ENCODE data around the gene GTSE1. TPM values are rescaled to one million over a fixed set of nuclear protein-coding genes. Genes with fewer than 3 reads are reported as not detected.

GTSE1 gene
- total and polyA plus RNA-seq, 2 of the 13 experiments (the other 11 are each of a cell fraction or from before 2014, with no cell fraction given), result 10.7 to 13.5 TPM

DNA sequence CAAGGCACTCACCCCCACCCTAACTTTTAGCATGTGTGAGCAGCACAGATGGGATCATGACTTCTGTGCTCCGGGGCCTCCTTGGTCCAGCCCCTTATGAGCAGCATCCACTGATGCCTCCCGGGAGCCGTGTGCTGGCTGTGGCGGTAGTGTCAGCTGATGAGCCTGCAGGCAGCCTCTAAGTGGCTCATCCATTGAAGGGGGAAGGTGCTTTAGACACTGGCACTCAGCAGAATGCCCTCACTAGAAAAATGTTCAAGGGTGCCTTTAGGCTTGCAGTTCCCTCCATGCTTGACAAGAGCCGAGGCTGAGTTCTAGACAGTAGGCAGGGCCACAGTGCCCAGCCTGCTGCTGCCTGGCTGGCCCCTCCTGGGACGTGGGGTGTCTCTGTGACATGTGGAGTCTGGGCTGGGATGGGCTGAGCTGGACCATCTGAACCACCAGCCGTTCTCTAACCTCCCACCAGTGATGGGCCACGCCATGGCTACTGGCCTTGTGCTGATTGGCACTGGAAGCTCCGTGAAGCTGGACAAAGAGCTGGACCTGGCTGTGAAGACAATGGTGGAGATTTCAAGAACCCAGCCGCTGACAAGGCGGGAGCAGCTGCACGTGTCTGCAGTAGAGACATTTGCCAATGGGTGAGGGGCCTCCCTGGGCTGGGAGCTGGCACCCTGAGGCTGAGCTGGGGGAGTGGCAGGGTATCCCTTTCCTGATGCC is 23.1 kb upstream of the GTSE1 start:
- H3K27me3 ChIP-seq (ENCODE audit: control insufficient read depth in 1 of 2, insufficient read depth in 2 of 2, low read length in 2 of 2), result no peaks in the 10 kb centered on the region
- H3K36me3 ChIP-seq (replicated peaks in 1 of 2; ENCODE audit: control insufficient read depth in 1 of 2, insufficient read depth in 2 of 2, low read length in 2 of 2), result peaks cover 35 to 84% of the 10 kb centered on the region in 2 experiments
- FAIRE-seq (no peak), ATAC-seq (no peak), DNase-seq (ENCODE audit: low spot score) (no peak)
- no peak overlapping the region for H3K9ac ChIP-seq (ENCODE audit: insufficient read depth, low read depth, low read length)
- no TSS peak for BruUV-seq (replicated peaks)
- H3K27ac ChIP-seq (ENCODE audit: extremely low read length, insufficient read depth, low read length), result no peak overlapping the region
- H3K4me2 ChIP-seq (ENCODE audit: low read depth, low read length), result no peak overlapping the region
- intact Hi-C loops (cut with micrococcal nuclease; ENCODE audit: unreplicated experiment) (no loop called here), in situ Hi-C loops (cut with HindIII; ENCODE audit: extremely low pct_ligation_motif_present, low pct_unique_long_range_greater_than_20kb) (no loop called here)
- CTCF ChIA-PET (ENCODE audit: low intra/inter-chr PET ratio, low total read pairs), result no interaction called here
- H4K20me1 ChIP-seq (ENCODE audit: insufficient read depth, low read length), result peaks cover 32% of the 10 kb centered on the region
- peaks cover 21% of the 10 kb centered on the region for H3K79me2 ChIP-seq (ENCODE audit: insufficient read depth, low read length)
- H2AFZ ChIP-seq (ENCODE audit: low read length), result no peak overlapping the region
- TF ChIP-seq ZNF225 (CRISPR knock-in tag; IDR thresholded peaks at IDR 0.05), result no peak
- TF ChIP-seq, protein P1, sequence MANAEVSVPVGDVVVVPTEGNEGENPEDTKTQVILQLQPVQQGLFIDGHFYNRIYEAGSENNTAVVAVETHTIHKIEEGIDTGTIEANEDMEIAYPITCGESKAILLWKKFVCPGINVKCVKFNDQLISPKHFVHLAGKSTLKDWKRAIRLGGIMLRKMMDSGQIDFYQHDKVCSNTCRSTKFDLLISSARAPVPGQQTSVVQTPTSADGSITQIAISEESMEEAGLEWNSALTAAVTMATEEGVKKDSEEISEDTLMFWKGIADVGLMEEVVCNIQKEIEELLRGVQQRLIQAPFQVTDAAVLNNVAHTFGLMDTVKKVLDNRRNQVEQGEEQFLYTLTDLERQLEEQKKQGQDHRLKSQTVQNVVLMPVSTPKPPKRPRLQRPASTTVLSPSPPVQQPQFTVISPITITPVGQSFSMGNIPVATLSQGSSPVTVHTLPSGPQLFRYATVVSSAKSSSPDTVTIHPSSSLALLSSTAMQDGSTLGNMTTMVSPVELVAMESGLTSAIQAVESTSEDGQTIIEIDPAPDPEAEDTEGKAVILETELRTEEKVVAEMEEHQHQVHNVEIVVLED (CRISPR knock-in tag; IDR thresholded peaks at IDR 0.05; ENCODE audit: borderline replicate concordance), result no peak
- TF ChIP-seq HMGA1 (CRISPR knock-in tag; conservative IDR thresholded peaks at IDR 0.05), result no peak
- no peak for TF ChIP-seq ETV6 (CRISPR knock-in tag; conservative IDR thresholded peaks at IDR 0.05)
- 0 out of 2 replicates have a peak, but pooled peaks have one; percentile 9 for TF ChIP-seq ZBTB33 (CRISPR knock-in tag; IDR thresholded peaks at IDR 0.05)
- TF ChIP-seq RBFOX2 (IDR thresholded peaks at IDR 0.05; ENCODE audit: low read depth, low read length), result peak; percentile 55
- TF ChIP-seq SP1 (IDR thresholded peaks at IDR 0.05), result no peak
- no peak for TF ChIP-seq SP1 (CRISPR knock-in tag; IDR thresholded peaks at IDR 0.05)
- no peak for TF ChIP-seq ZNF574 (CRISPR knock-in tag; IDR thresholded peaks at IDR 0.05)
- TF ChIP-seq SYNCRIP (IDR thresholded peaks at IDR 0.05; ENCODE audit: insufficient read depth, low read depth, low read length), result no peak
- TF ChIP-seq ZSCAN9 (CRISPR knock-in tag; IDR thresholded peaks at IDR 0.05; ENCODE audit: borderline replicate concordance), result no peak
- WGBS (ENCODE audit: low lambda C conversion rate), result 91% methylated on average over 4 of the region's 12 CpGs
- POLR2A ChIA-PET, result interaction anchor here (0.8 to 1.4 kb wide), 2 partner anchors 23 to 72 kb away, joined by 4 to 7 read pairs; partner anchors contain the start of gene CDPF1
- no peaks in the 10 kb centered on the region for H3K9me3 ChIP-seq (ENCODE audit: low read length)
- peaks cover 19% of the 10 kb centered on the region for H3K4me1 ChIP-seq (ENCODE audit: insufficient read depth, low read length)
- no peak overlapping the region for H3K4me3 ChIP-seq (replicated peaks in 1 of 3; ENCODE audit: insufficient read depth in 1 of 3, low read depth in 2 of 3, low read length in 3 of 3)

Measured in HepG2 (cell line).